Femur (tissue), 1 donor: ENCODE measurements around the gene TUBGCP3.

Experiments
- DNase-seq: peaks from one replicate; pipeline ENCODE4 v3.0.0-alpha.2; 2017

TUBGCP3 gene

GRCh38 chr13:112450904-112451240, 137.1 kb downstream of the TUBGCP3 start:
- DNase-seq, result no peak

DNA sequence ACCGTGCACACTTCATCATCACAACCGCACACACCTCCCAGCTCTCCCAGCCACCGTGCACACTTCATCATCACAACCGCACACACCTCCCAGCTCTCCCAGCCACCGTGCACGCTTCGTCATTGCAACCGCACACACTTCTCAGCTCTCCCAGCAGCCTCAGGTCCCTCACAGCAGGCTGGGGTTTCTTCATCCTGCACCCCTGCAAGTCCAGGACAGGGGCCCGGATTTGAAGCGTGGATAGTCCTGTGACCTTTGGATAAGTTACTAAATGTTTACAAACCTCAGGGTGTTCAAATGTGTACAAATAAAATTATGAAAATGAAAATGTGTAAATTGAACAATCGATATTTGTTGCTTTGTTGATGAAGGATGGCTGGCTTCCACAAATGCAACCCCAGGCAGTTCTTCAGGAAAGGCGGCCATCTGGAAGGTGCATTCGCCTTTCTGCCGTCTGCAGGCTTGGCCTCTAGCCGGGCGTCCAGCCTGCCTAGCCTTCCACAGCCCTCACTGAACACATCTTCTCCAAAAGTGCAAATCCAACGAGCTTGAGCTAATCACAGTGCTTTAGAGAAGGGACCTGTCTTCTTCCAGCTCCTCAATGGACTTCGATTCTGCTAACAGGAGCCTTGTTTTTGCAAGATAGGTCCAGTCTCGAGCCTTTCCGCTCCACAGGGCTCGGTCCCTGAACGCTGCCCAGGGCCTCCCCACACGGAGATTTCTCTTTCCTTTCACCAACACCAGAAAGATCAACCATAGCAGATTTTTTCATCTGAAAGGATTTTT, 137.6 kb downstream of the TUBGCP3 start:
- DNase-seq, result no peak

DNA sequence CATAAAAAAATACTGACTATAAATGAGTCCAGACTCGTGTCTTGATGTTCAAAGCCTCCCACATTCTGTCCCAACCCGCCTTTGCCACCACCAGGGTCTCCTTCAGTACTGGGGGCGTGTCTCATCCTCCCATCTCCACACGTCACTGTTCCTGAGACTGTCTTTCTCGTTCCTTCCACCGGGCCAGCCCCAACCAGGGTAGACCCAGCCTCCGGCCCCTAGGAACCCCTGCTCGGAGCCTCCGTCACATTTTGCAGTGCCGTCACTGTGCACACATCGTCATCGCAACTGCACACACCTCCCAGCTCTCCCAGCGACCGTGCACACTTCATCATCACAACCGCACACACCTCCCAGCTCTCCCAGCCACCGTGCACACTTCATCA, 138.4 kb downstream of the TUBGCP3 start:
- no peak for DNase-seq

GRCh38 chr13:112448621-112449544, 139.1 kb downstream of the TUBGCP3 start:
- no peak for DNase-seq

DNA sequence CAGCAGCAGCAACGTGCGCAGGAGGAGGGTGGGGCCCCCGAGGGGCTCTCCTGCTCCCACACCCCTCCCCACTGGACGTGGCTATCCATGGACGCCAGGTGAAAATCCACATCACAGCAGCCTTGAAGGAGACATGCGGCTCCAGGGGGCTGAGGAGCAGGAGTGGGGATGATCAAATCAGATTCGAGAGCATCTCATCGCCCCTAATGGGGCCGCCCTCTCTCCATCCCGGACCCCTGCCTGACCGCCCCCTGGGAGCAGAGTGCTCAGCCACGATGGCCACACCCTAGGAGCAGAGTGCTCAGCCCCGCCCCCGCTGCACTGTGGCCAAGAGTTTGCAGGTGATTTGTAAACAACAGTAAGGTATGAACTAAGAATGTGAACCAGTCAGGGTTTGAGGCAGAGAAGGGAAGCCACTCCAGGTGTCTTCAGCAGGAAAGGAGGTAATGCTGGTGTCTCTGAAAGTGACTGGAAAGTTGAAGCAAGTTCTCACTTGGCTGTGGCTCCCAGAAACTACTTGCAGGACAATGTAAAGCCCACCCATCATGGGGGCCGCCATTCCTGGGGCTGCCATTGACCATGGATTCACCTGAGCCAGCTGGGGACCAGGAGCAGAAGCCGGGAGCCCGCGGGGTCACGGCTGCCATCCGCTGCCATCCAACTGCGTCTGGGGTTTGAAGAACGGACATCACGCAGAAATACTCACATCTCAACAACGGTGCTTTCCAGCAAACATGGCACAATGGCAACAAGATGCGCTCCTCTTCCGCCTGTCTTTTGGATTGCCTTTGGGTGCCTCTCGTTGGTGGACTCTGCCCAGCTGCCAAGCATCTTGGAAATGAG, 140.0 kb downstream of the TUBGCP3 start:
- no peak for DNase-seq

- DNase-seq, result no peak
These were observed 140.6 kb downstream of the TUBGCP3 start for GRCh38 chr13:112447306-112447705.

DNA sequence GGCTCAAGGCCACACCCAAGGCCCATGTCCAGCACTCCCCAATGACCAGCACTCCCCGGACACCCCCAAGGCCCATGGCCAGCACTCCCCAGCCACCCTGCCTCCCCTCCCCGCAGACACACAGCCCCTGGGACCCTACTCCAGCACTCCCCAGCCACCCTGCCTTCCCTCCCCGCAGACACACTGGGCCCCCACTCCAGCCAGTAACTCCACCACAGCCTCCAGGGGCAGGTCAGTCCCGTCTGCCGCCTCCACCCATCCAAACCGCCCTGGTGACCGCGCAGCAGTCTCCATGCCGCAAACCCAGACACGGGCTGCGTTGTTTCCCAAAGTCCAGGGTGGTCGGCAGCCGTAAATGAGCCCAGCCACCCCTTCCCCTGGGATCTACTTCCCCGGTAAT, 141.1 kb downstream of the TUBGCP3 start:
- no peak for DNase-seq

DNA sequence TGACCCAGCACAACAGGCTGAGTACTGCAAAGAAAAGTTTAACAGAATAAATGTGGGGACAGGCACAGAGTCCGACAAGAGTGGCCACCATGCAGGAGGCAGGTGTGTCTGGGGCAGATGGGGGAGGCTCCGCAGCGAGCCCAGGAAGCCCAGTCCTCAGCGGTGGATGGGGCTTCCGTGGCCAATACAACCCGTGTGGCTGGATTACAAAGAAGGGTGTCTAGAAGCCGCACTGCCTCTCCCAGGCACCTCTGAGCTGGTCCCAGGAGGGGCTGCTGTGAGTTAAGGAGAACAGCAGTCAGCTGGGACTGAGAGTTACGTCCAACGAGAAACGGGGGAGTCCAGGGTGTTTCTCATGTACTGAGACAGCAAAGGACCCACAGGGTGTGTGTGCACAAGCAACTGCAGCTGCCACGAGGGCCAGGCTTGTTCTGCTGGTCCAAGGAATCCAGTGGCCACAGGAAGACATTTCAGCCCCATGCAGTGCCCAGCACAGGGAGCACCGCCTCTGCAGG, 141.5 kb downstream of the TUBGCP3 start:
- DNase-seq, result no peak

GRCh38 chr13:112445411-112446271, 142.3 kb downstream of the TUBGCP3 start:
- DNase-seq, result no peak

GRCh38 chr13:112444416-112445399, 143.2 kb downstream of the TUBGCP3 start:
- DNase-seq, result no peak

GRCh38 chr13:112443995-112444311, 144.0 kb downstream of the TUBGCP3 start:
- DNase-seq, result peak; percentile 76

GRCh38 chr13:112443191-112443994, 144.6 kb downstream of the TUBGCP3 start:
- DNase-seq, result no peak

GRCh38 chr13:112442483-112443090, 145.4 kb downstream of the TUBGCP3 start:
- no peak for DNase-seq

DNA sequence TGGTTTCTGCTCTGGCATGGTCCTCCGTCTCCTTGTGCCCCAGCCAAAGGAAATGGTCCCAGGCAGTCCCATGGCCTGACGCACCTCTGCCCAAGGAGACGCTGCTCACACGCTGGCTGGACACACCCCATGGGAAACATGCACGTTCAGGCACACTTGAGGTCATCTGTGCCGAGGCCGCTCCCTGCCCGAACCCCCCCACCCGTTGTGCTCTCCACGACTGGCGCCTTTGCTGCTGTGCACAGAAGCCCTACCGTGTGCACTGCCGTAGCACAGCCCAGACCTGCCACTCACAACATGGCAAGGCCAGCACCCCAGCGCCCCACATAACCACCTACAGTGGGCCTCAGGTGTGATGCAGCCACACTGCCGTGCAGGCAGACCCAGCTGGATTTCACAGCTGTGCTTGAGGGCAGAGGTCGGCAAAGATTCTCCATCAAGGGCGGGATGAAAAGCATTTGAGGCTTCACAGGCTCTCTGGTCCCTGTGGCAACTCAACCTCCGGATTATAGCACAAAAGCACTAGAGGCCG, 146.1 kb downstream of the TUBGCP3 start:
- DNase-seq, result no peak

DNA sequence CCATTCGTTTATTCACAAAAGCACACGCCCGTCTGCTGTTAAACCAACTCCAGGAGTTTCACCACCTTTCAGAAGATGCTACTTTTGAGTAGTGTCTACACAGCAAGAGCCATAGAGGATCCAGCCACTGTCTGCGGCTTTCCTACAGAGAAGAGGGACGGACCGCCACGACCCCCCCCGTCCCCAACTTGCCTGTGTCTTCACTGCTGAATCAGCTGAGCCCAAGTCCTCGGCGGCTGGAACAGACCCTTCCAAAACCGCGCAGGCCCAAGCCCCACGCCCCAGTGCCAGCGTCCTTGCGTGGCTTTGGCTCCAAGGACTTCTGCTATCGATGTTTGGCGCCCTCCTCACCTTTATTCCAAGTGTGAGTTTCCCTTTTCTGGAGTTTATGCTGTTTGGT, 146.7 kb downstream of the TUBGCP3 start:
- no peak for DNase-seq

DNA sequence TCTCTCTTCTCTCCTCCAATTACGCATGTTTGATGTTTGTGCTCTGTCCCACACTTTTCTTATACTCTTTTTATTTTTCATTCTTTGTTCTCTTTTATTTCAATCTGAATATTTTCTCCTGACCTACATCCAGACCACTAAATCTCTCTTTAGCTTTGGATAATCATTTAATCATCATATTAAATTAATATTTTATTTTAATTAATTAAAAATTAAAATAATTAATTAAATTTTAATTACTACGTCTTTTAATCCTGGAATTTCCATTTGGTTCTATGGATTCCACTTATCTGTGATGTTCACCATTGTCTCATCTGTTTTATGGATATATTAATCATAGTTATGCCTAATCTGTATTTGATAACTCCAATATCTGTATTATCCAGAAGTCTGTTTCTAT, 149.4 kb downstream of the TUBGCP3 start:
- no peak for DNase-seq

GRCh38 chr13:112438094-112438493, 149.9 kb downstream of the TUBGCP3 start:
- DNase-seq, result no peak

DNA sequence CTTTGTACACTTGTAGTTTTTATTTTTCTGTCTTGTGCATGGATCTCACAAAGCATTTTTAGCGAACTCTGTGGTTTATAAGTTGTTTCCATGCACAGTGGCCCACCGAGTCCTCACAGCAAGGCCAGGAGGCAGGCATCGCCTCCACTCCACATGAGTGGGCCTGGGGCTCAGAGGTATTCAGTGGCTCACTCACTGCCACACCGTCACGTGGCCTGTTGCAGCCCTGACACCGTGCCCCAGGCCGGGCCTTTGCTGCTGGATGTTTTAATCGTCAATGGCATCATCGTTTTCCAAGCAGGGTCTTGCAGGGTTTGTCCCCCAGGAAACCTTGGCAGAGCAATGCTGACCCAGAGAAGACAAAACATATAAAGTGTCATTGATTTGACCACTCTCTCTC, 152.0 kb downstream of the TUBGCP3 start:
- DNase-seq, result no peak
